A549 (cell line): Measurements from ENCODE around the gene UBQLN4. TPM values are rescaled to one million over a fixed set of nuclear protein-coding genes. Genes with fewer than 3 reads are reported as not detected.
A peak's percentile ranks its signal among the peaks of the same experiment; 100 is the strongest.

Experiments used
- ATAC-seq, 2 experiments: fragments of 200-7000 bp in 1 of 2; fragments of >200 bp in 1 of 2; cut with Nextera tagmentation in 1 of 2; cut with Tn5 transposase in 1 of 2; 3 replicates each; pipeline versions ENCODE4 v1.8.0 to v1.9.1; 2018 to 2020; ENCODE audit warnings: mild to moderate bottlenecking in 1 of 2, moderate library complexity in 1 of 2
- CTCF ChIA-PET: fragments of 300-600 bp; sonication (Branson Sonifier 250); formaldehyde crosslinking; extraction: SDS; loops from one replicate; lab custom pipeline; 2021; ENCODE audit warnings: antibody characterized with exemption, inconsistent platforms; lab: Yijun Ruan, JAX
- POLR2A ChIA-PET: fragments of 350-600 bp; formaldehyde crosslinking; extraction: SDS; loops from one replicate; lab custom pipeline; 2021; ENCODE audit warnings: antibody characterized with exemption, inconsistent platforms; lab: Yijun Ruan, JAX
- DNase-seq, 2 experiments: peaks; one replicate each; pipeline versions ENCODE4 v3.0.0 to v3.0.0-alpha.2; 2011 to 2016; ENCODE audit warnings: low read depth in 1 of 2, low spot score in 1 of 2
- FAIRE-seq: peaks from 2 replicates; lab custom pipeline; 2011; peaks lifted over from hg19 to GRCh38; lab: Jason Lieb, UNC
- H3K27ac ChIP-seq, 2 experiments: fragments of >200 bp; sonication (Bioruptor Twin); formaldehyde crosslinking; 3 replicates each; pipeline ENCODE4 v1.5.1; 2016 to 2017
- H3K4me1 ChIP-seq: fragments of >200 bp; sonication (Bioruptor Twin); formaldehyde crosslinking; 3 replicates; pipeline ENCODE4 v1.6.1; 2016
- H3K4me2 ChIP-seq: fragments of >200 bp; sonication (Bioruptor Twin); formaldehyde crosslinking; 3 replicates; pipeline ENCODE4 v1.6.1; 2016
- H3K4me3 ChIP-seq: fragments of >200 bp; sonication (Bioruptor Twin); formaldehyde crosslinking; 3 replicates; pipeline ENCODE4 v1.5.1; 2016
- H3K9me3 ChIP-seq: fragments of >200 bp; sonication (Bioruptor Twin); formaldehyde crosslinking; 3 replicates; pipeline ENCODE4 v1.6.1; 2016
- BHLHE40 ChIP-seq: IDR thresholded peaks from 2 replicates; pipeline ENCODE4 v1.6.1; 2012; ENCODE audit warnings: low read depth, low read length, inconsistent platforms
- CBX2 ChIP-seq: fragments of 200-600 bp; sonication (generic); IDR thresholded peaks from 2 replicates; pipeline ENCODE4 v1.6.1; 2016; ENCODE audit warnings: low read depth, mild to moderate bottlenecking, borderline replicate concordance
- CHD4 ChIP-seq: fragments of 200-600 bp; sonication (generic); IDR thresholded peaks from 2 replicates; pipeline ENCODE4 v1.6.1; 2016; ENCODE audit warnings: antibody characterized with exemption, mild to moderate bottlenecking, borderline replicate concordance
- EP300 ChIP-seq, 2 experiments: fragments of >200 bp; sonication (Bioruptor Twin); formaldehyde crosslinking; IDR thresholded peaks; 2 replicates in 1 of 2; 3 replicates in 1 of 2; pipeline ENCODE4 v1.6.1; 2016 to 2017
- HDAC2 ChIP-seq: fragments of 200-600 bp; sonication (generic); IDR thresholded peaks from 2 replicates; pipeline ENCODE4 v1.6.1; 2016
- JUN ChIP-seq, 2 experiments: fragments of >200 bp; sonication (Bioruptor Twin); formaldehyde crosslinking; IDR thresholded peaks; 2 replicates in 1 of 2; 3 replicates in 1 of 2; pipeline ENCODE4 v1.6.1; 2016 to 2017
- JUNB ChIP-seq: fragments of >200 bp; sonication (Bioruptor Twin); formaldehyde crosslinking; IDR thresholded peaks from 2 replicates; pipeline ENCODE4 v1.6.1; 2016
- KDM5A ChIP-seq: fragments of 200-600 bp; sonication (generic); IDR thresholded peaks from 2 replicates; pipeline ENCODE4 v1.6.1; 2016; ENCODE audit warnings: antibody characterized with exemption, mild to moderate bottlenecking
- MAFK ChIP-seq: fragments of 450-650 bp; IDR thresholded peaks from 2 replicates; pipeline ENCODE4 v1.6.1; 2014; ENCODE audit not compliant: partially characterized antibody
- NFE2L2 ChIP-seq: fragments of 150-350 bp; conservative IDR thresholded peaks from 2 replicates; pipeline ENCODE4 v1.6.1; 2014; ENCODE audit warnings: low read length
- NPAS2 ChIP-seq: fragments of 250-450 bp; sonication (Bioruptor Pico); IDR thresholded peaks from 2 replicates; pipeline ENCODE4 v1.8.0; 2022; ENCODE audit warnings: mild to moderate bottlenecking, moderate library complexity, borderline replicate concordance
- PHF8 ChIP-seq: fragments of 200-600 bp; sonication (generic); IDR thresholded peaks from 2 replicates; pipeline ENCODE4 v1.6.1; 2016; ENCODE audit warnings: low read depth, mild to moderate bottlenecking, antibody characterized with exemption, moderate library complexity, borderline replicate concordance
- POLR2AphosphoS2 ChIP-seq: conservative IDR thresholded peaks from 2 replicates; pipeline ENCODE4 v1.6.1; 2012; ENCODE audit warnings: low read length, improper control_type of control experiment, inconsistent platforms
- RARB ChIP-seq: fragments of 250-450 bp; sonication (Bioruptor Pico); IDR thresholded peaks from 2 replicates; pipeline ENCODE4 v1.8.0; 2021; ENCODE audit warnings: mild to moderate bottlenecking, moderate library complexity
- SREBF2 ChIP-seq: fragments of 450-650 bp; IDR thresholded peaks from 2 replicates; pipeline ENCODE4 v1.6.1; 2014; ENCODE audit warnings: mild to moderate bottlenecking, moderate library complexity
- ZNF302 ChIP-seq: fragments of 250-450 bp; sonication (Bioruptor Pico); IDR thresholded peaks from 2 replicates; pipeline ENCODE4 v1.9.0; 2021; ENCODE audit warnings: inconsistent platforms, mild to moderate bottlenecking, moderate library complexity
- WGBS: methylation state at CpG from one replicate; pipeline ENCODE4 v1.1.6; 2017; ENCODE audit errors: missing lambda C conversion rate; 5-methylcytosine and 5-hydroxymethylcytosine counted together
- polyA plus RNA-seq, 4 experiments: library from polyadenylated mRNA; depleted of rRNA in 3 of 4; stranded (reverse); fragments of >200 nt; fragmentation: RNase III in 1 of 4; extraction: RNeasy Plus Mini Kit Qiagen cat#74134 plus additional on column Dnase treatment in 1 of 4; gene quantifications; 2 replicates in 3 of 4; 3 replicates in 1 of 4; pipeline ENCODE4 v1.2.3, GENCODE V29; 2011 to 2017
- TF ChIP-seq, protein P1 (sequence below): fragments of >200 bp; sonication (Bioruptor Twin); formaldehyde crosslinking; IDR thresholded peaks from 3 replicates; pipeline ENCODE4 v1.5.1; 2016
- TF ChIP-seq, protein P2 (sequence below): fragments of 150-350 bp; IDR thresholded peaks from 2 replicates; pipeline ENCODE4 v1.6.1; 2014; ENCODE audit warnings: low read depth, mild to moderate bottlenecking, low read length
- TF ChIP-seq, protein P3 (sequence below): fragments of >200 bp; sonication (Bioruptor Twin); formaldehyde crosslinking; IDR thresholded peaks from 2 replicates; pipeline ENCODE4 v1.6.1; 2016
- TF ChIP-seq, protein P4 (sequence below): IDR thresholded peaks from 2 replicates; pipeline ENCODE4 v1.6.1; 2012
- TF ChIP-seq, protein P5 (sequence below): fragments of 250-450 bp; sonication (Bioruptor Pico); IDR thresholded peaks from 2 replicates; pipeline ENCODE4 v1.5.0; 2021; ENCODE audit warnings: mild to moderate bottlenecking, moderate library complexity, borderline replicate concordance
- TF ChIP-seq, protein P6 (sequence below): fragments of 200-600 bp; sonication (generic); IDR thresholded peaks from 2 replicates; pipeline ENCODE4 v1.6.1; 2016; ENCODE audit warnings: antibody characterized with exemption, mild to moderate bottlenecking, moderate library complexity

Gene UBQLN4
- polyA plus RNA-seq, 2 of the 4 experiments (the other 2 are of a cell fraction) = 38.2 to 42.0 TPM

DNA sequence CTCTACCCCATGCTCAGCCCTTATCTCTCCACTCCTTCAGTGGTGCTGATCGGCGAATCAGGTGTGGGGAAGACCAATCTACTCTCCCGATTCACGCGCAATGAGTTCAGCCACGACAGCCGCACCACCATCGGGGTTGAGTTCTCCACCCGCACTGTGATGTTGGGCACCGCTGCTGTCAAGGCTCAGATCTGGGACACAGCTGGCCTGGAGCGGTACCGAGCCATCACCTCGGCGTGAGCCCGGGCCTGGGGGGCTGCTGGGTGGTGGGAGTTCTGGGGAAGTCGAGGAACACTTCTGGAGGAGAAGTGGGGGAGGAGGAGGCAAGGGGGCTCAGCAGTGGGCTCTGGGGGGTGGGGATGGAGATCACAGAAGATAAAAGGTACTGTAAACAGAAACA, 12.3 kb upstream of the UBQLN4 start:
- DNase-seq = no peak
- ChIA-PET POLR2A (interaction anchor here (1.0 to 1.2 kb wide), 2 partner anchors 10 to 82 kb away, joined by 3 read pairs; no protein-coding TSS in a partner anchor), CTCF (interaction anchor here (0.8 to 4.1 kb wide), 52 partner anchors 8 to 271 kb away, joined by 3 to 34 read pairs (median 4); partner anchors contain the start of genes ARHGEF2, KHDC4, LAMTOR2 and UBQLN4)
- Histone ChIP-seq H3K4me3 (no peak overlapping the region), H3K9me3 (no peaks in the 10 kb centered on the region), H3K4me1 (no peaks in the 10 kb centered on the region; the same call in 2 of the 3 replicates), H3K4me2 (no peak overlapping the region), H3K27ac (no peak overlapping the region)
- 81% methylated on average over 14 of the region's 16 CpGs for WGBS
- TF ChIP-seq, protein P1, sequence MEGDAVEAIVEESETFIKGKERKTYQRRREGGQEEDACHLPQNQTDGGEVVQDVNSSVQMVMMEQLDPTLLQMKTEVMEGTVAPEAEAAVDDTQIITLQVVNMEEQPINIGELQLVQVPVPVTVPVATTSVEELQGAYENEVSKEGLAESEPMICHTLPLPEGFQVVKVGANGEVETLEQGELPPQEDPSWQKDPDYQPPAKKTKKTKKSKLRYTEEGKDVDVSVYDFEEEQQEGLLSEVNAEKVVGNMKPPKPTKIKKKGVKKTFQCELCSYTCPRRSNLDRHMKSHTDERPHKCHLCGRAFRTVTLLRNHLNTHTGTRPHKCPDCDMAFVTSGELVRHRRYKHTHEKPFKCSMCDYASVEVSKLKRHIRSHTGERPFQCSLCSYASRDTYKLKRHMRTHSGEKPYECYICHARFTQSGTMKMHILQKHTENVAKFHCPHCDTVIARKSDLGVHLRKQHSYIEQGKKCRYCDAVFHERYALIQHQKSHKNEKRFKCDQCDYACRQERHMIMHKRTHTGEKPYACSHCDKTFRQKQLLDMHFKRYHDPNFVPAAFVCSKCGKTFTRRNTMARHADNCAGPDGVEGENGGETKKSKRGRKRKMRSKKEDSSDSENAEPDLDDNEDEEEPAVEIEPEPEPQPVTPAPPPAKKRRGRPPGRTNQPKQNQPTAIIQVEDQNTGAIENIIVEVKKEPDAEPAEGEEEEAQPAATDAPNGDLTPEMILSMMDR = no peak
- no peak for TF ChIP-seq RARB (CRISPR knock-in tag)
- no peak for TF ChIP-seq PHF8
- no peak for TF ChIP-seq MAFK
- TF ChIP-seq, protein P2, sequence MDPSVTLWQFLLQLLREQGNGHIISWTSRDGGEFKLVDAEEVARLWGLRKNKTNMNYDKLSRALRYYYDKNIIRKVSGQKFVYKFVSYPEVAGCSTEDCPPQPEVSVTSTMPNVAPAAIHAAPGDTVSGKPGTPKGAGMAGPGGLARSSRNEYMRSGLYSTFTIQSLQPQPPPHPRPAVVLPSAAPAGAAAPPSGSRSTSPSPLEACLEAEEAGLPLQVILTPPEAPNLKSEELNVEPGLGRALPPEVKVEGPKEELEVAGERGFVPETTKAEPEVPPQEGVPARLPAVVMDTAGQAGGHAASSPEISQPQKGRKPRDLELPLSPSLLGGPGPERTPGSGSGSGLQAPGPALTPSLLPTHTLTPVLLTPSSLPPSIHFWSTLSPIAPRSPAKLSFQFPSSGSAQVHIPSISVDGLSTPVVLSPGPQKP = no peak
- TF ChIP-seq KDM5A = no peak
- no peak for TF ChIP-seq POLR2AphosphoS2
- no peak for TF ChIP-seq ZNF302 (CRISPR knock-in tag)
- no peak for TF ChIP-seq JUNB
- TF ChIP-seq, protein P3, sequence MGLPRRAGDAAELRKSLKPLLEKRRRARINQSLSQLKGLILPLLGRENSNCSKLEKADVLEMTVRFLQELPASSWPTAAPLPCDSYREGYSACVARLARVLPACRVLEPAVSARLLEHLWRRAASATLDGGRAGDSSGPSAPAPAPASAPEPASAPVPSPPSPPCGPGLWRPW = no peak
- TF ChIP-seq, protein P4, sequence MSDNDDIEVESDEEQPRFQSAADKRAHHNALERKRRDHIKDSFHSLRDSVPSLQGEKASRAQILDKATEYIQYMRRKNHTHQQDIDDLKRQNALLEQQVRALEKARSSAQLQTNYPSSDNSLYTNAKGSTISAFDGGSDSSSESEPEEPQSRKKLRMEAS = no peak
- TF ChIP-seq, protein P5, sequence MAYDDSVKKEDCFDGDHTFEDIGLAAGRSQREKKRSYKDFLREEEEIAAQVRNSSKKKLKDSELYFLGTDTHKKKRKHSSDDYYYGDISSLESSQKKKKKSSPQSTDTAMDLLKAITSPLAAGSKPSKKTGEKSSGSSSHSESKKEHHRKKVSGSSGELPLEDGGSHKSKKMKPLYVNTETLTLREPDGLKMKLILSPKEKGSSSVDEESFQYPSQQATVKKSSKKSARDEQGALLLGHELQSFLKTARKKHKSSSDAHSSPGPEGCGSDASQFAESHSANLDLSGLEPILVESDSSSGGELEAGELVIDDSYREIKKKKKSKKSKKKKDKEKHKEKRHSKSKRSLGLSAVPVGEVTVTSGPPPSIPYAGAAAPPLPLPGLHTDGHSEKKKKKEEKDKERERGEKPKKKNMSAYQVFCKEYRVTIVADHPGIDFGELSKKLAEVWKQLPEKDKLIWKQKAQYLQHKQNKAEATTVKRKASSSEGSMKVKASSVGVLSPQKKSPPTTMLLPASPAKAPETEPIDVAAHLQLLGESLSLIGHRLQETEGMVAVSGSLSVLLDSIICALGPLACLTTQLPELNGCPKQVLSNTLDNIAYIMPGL (CRISPR knock-in tag) = no peak
- TF ChIP-seq NPAS2 = no peak
- TF ChIP-seq, protein P6, sequence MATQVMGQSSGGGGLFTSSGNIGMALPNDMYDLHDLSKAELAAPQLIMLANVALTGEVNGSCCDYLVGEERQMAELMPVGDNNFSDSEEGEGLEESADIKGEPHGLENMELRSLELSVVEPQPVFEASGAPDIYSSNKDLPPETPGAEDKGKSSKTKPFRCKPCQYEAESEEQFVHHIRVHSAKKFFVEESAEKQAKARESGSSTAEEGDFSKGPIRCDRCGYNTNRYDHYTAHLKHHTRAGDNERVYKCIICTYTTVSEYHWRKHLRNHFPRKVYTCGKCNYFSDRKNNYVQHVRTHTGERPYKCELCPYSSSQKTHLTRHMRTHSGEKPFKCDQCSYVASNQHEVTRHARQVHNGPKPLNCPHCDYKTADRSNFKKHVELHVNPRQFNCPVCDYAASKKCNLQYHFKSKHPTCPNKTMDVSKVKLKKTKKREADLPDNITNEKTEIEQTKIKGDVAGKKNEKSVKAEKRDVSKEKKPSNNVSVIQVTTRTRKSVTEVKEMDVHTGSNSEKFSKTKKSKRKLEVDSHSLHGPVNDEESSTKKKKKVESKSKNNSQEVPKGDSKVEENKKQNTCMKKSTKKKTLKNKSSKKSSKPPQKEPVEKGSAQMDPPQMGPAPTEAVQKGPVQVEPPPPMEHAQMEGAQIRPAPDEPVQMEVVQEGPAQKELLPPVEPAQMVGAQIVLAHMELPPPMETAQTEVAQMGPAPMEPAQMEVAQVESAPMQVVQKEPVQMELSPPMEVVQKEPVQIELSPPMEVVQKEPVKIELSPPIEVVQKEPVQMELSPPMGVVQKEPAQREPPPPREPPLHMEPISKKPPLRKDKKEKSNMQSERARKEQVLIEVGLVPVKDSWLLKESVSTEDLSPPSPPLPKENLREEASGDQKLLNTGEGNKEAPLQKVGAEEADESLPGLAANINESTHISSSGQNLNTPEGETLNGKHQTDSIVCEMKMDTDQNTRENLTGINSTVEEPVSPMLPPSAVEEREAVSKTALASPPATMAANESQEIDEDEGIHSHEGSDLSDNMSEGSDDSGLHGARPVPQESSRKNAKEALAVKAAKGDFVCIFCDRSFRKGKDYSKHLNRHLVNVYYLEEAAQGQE = no peak
- TF ChIP-seq HDAC2 = no peak
- TF ChIP-seq CBX2 = no peak
- no peak for TF ChIP-seq SREBF2
- ATAC-seq = peak in 1 of 2 experiments; percentile 10; a peak in 2 of 6 replicates
- FAIRE-seq = no peak

DNA sequence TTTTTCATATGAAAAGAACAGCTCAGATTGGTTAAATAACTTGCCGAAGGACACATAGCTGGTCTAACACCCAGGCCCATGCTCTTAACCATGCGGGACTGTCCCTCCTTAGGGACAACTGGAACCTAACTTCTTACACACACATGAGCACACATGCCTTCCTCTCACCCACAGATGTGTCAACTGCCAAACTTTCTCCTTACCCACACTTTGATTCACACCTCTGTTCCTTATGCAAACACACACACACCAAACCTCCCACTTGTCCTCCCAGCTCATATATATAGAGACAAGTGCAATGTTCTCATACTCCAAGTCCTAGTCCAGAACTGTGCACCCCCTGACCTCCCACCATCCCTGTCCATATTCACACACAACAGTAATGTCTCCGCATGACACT, 11.6 kb upstream of the UBQLN4 start:
- Histone ChIP-seq H3K4me1 (no peaks in the 10 kb centered on the region; the same call in 2 of the 3 replicates), H3K4me3 (no peak overlapping the region), H3K4me2 (no peak overlapping the region), H3K27ac (no peak overlapping the region), H3K9me3 (no peaks in the 10 kb centered on the region)
- ATAC-seq (no peak), FAIRE-seq (no peak), DNase-seq (no peak)
- CTCF ChIA-PET = interaction anchor here (0.6 to 4.1 kb wide), 20 partner anchors 8 to 161 kb away, joined by 3 to 33 read pairs (median 8); partner anchors contain the start of gene KHDC4
- WGBS = 85% methylated on average over 3 of the region's 3 CpGs
- POLR2A ChIA-PET = no interaction called here
- no peak for TF ChIP-seq NFE2L2
- TF ChIP-seq, protein P3 = no peak
- TF ChIP-seq CHD4 = no peak
- TF ChIP-seq, protein P2 = no peak
- TF ChIP-seq, protein P5 (CRISPR knock-in tag) = no peak
- no peak for TF ChIP-seq BHLHE40
- TF ChIP-seq KDM5A = no peak
- TF ChIP-seq EP300 (IDR thresholded peaks at IDR 0.05) = no peak
- no peak for TF ChIP-seq NPAS2
- TF ChIP-seq JUN (IDR thresholded peaks at IDR 0.05) = no peak
